Measurements from ENCODE around the gene IQSEC2. TPM values are rescaled to one million over a fixed set of nuclear protein-coding genes. Genes with fewer than 3 reads are reported as not detected.

The IQSEC2 gene
- total RNA-seq, 4 donors from 2014 or later = 20.4 to 31.8 (median 28.0) TPM

DNA sequence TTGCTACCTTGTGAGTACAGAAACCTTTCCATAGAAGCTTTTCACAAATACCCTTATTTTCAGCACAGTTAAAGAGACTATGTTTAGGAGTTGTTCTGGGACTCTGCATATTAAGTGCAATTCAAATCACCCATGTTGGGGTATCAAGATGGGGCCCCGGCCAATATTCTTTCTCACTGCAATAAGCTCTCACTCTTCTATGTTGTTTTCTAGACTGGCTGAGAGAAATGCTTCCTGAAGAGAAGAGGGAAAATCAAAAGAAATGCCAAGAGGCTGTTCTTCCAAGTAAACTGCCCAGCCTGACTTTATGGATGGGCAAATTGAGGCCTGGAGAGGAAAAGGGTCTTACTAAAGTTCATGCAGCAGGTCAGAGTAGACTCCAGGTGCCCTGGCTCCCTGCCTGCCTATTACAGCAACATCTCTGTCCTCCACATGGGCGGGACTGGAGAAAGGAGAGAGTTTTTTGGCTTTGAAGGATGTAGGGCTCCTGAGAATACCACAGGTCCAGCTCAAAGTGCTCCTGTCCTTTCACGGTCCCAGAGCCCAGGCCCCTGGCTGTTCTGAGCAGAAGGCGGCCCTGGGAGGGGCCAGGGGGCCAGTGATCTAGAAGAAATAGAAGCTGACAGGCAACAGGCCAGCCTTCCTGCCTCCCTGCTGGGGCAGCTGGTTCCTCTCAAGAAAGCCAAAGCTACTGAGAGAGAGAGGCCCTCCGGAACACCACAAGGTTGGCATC is 745 bp upstream of the IQSEC2 start:
- TF ChIP-seq EP300 (IDR thresholded peaks at IDR 0.05) = no peak
- TF ChIP-seq POLR2A (IDR thresholded peaks at IDR 0.05) = no peak
- TF ChIP-seq CTCF (IDR thresholded peaks at IDR 0.05) = no peak
- peak overlapping the region in 2 of 4 donors; percentile 42 to 85 for H3K27ac ChIP-seq

GRCh38 chrX:53280331-53281320 is 758 bp downstream of the IQSEC2 start:
- peak overlapping the region; percentile 22 to 51 (median 37) for H3K4me3 ChIP-seq
- no peaks in the 10 kb centered on the region for H3K36me3 ChIP-seq
- peaks cover 0 to 14% of the 10 kb centered on the region in 2 donors for H3K27me3 ChIP-seq
- H3K27ac ChIP-seq = peak overlapping the region in 3 of 4 donors; percentile 78 to 89 (median 85)
- H3K4me1 ChIP-seq = peaks cover 0 to 37% (median 18%) of the 10 kb centered on the region in 4 donors
- peak; percentile 42 to 56 for DNase-seq (ENCODE audit: low spot score in 2 of 2)
- 54 to 57% methylated on average over 6 to 12 of the region's 14 CpGs for WGBS, 2 donors
- TF ChIP-seq POLR2A (IDR thresholded peaks at IDR 0.05) (no peak), CTCF (IDR thresholded peaks at IDR 0.05) (no peak), EP300 (IDR thresholded peaks at IDR 0.05) (no peak)
- H3K9me3 ChIP-seq = no peaks in the 10 kb centered on the region

More for the DNA sequence above, 745 bp upstream of the IQSEC2 start:
- Histone ChIP-seq H3K36me3 (no peaks in the 10 kb centered on the region), H3K4me3 (no peak overlapping the region), H3K4me1 (peaks cover 0 to 49% (median 20%) of the 10 kb centered on the region in 4 donors), H3K9me3 (no peaks in the 10 kb centered on the region), H3K27me3 (peaks cover 0 to 8% of the 10 kb centered on the region in 2 donors)
- WGBS, 2 donors = 54 to 61% methylated on average over 4 to 5 of the region's 5 CpGs
- DNase-seq (ENCODE audit: low spot score in 2 of 2) = no peak

DNA sequence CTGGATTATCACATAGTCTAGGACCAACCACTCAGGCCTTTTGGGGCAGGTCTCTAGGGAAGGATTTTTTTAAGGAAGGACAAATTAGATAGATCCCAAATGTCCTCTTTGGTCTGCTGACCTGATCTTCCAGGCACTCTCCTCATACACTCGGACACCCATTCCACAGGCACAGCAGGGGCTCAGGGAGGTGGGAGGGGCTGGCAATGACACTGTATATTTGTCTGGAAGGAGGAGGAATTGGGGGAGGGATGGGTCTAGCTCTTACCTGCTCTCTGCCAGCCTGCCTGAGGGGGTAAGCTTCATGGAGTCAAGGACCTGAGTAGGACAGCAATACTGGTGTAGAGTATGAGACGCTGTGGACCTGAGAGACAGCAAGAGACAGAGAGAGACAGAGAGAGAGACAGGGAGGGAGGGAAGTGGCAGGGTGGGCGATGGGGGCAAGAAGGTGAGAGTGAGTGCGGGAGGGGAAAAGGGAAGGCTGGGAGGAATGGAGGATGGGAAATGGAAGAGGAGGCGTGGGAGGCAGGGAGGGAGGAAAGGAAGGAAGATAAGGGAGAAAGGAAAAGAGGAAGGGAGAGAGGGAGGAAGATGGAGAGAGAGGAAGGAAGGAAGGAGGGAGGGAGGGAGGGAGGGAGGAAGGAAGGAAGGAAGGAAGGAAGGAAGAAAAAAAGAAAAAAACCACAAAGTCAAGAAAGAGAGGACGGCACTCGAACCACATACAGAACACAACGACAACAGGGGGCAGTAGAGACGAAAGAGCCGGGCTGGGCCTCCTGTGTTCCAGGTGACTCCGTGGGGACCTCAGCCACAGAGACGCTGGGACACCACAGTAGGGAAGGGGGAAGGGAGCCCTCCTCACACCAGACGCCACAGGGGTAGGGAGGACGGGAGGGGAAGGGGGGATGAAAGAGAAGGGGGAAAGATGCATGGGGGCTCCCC is 1.8 kb downstream of the IQSEC2 start:
- Histone ChIP-seq H3K36me3 (no peaks in the 10 kb centered on the region), H3K27ac (no peak overlapping the region), H3K4me1 (peaks cover 0 to 26% (median 15%) of the 10 kb centered on the region in 4 donors), H3K4me3 (peak overlapping the region in 2 of 4 donors; percentile 36 to 51), H3K9me3 (no peaks in the 10 kb centered on the region), H3K27me3 (peaks cover 0 to 8% of the 10 kb centered on the region in 2 donors)
- TF ChIP-seq CTCF (IDR thresholded peaks at IDR 0.05) (no peak), EP300 (IDR thresholded peaks at IDR 0.05) (no peak), POLR2A (IDR thresholded peaks at IDR 0.05) (no peak)
- DNase-seq (ENCODE audit: low spot score in 2 of 2) = no peak
- WGBS, 2 donors = 45 to 50% methylated on average over 14 of the region's 14 CpGs

DNA sequence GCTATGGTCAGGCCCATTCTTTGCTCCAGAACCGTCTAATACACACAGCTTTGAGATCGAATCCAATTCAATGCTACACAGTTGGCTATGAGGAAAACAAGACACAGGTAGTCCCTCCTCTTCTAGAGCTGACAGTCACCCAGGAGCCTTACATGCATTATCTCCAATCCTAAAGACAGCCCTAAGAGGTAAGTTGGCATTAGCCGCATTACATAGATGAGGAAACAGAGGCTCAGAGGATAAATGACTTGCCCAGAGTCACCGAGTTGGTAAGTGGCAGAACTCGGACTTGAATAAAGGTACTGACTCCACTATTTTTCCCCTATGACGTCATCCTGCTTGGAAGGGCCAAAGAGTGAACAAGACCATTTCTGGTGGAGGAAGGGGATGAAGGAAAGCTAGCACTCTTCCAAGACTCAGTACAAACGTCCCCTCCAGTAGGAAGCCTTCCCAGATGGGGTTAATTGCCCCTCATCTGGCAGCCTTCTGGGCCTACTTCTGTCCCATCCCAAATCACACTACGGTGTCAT is 8.5 kb downstream of the IQSEC2 start:
- WGBS, 2 donors = 76 to 77% methylated on average over 6 to 7 of the region's 8 CpGs
- Histone ChIP-seq H3K9me3 (no peaks in the 10 kb centered on the region), H3K27ac (no peak overlapping the region), H3K36me3 (no peaks in the 10 kb centered on the region), H3K27me3 (peaks cover 0 to 14% of the 10 kb centered on the region in 2 donors), H3K4me3 (no peak overlapping the region), H3K4me1 (no peaks in the 10 kb centered on the region)
- TF ChIP-seq EP300 (IDR thresholded peaks at IDR 0.05) = no peak
- no peak for TF ChIP-seq CTCF (IDR thresholded peaks at IDR 0.05)
- TF ChIP-seq POLR2A (IDR thresholded peaks at IDR 0.05) = no peak
- no peak for DNase-seq (ENCODE audit: low spot score in 2 of 2)
